KMS-11 (cell line): ENCODE data around the gene KIRREL2.
"Not testable (repeated sequence)": the region's sequence is repeated elsewhere in the genome, so short reads cannot be mapped to it uniquely, and the experiment has no call there.

Experiments used
- H2AFZ ChIP-seq: fragments of 200-600 bp; sonication (generic); 2 replicates; pipeline ENCODE4 v1.6.1; 2016; ENCODE audit warnings: antibody characterized with exemption, mixed run types, low read depth
- H3K27ac ChIP-seq: fragments of 200-600 bp; sonication (generic); 2 replicates; pipeline ENCODE4 v1.6.1; 2016; ENCODE audit warnings: mild to moderate bottlenecking, mixed run types
- H3K27me3 ChIP-seq: fragments of 200-600 bp; sonication (generic); 2 replicates; pipeline ENCODE4 v1.6.1; 2017; ENCODE audit warnings: mild to moderate bottlenecking, low read depth, mixed run types, moderate library complexity; ENCODE audit not compliant: insufficient read depth
- H3K36me3 ChIP-seq: fragments of 200-600 bp; sonication (generic); 2 replicates; pipeline ENCODE4 v1.6.1; 2017; ENCODE audit warnings: mild to moderate bottlenecking, mixed run types; ENCODE audit not compliant: insufficient read depth
- H3K4me1 ChIP-seq: fragments of 200-600 bp; sonication (generic); 2 replicates; pipeline ENCODE4 v1.6.1; 2016; ENCODE audit warnings: mild to moderate bottlenecking, low read depth, mixed run types; ENCODE audit not compliant: poor library complexity, severe bottlenecking
- H3K4me2 ChIP-seq: fragments of 200-600 bp; sonication (generic); 2 replicates; pipeline ENCODE4 v1.7.0; 2016; ENCODE audit warnings: mild to moderate bottlenecking, mixed run types
- H3K4me3 ChIP-seq: fragments of 200-600 bp; sonication (generic); IDR thresholded peaks from 2 replicates; pipeline ENCODE4 v1.6.1; 2017; ENCODE audit warnings: low read depth, low read length, mixed read lengths; ENCODE audit not compliant: insufficient read depth
- H3K79me2 ChIP-seq: fragments of 200-600 bp; sonication (generic); 2 replicates; pipeline ENCODE4 v1.6.1; 2016; ENCODE audit warnings: low read depth, mixed run types; ENCODE audit not compliant: insufficient read depth
- H3K9ac ChIP-seq: fragments of 200-600 bp; sonication (generic); 2 replicates; pipeline ENCODE4 v1.6.1; 2016; ENCODE audit warnings: mild to moderate bottlenecking, mixed run types
- H4K20me1 ChIP-seq: fragments of 200-600 bp; sonication (generic); 2 replicates; pipeline ENCODE4 v1.6.1; 2016; ENCODE audit warnings: mild to moderate bottlenecking, mixed run types; ENCODE audit not compliant: insufficient read depth
- CTCF ChIP-seq: fragments of 200-600 bp; sonication (generic); conservative IDR thresholded peaks from 2 replicates; pipeline ENCODE4 v1.6.1; 2017; ENCODE audit warnings: low read depth, mild to moderate bottlenecking, antibody characterized with exemption, low read length, moderate library complexity, mixed read lengths

Gene KIRREL2

GRCh38 chr19:35863018-35863417 lies 6.3 kb downstream of the KIRREL2 start:
- Histone ChIP-seq H3K4me2 (no peak overlapping the region), H3K9ac (no peak overlapping the region), H3K79me2 (no peaks in the 10 kb centered on the region), H3K27me3 (peaks cover 88% of the 10 kb centered on the region), H3K36me3 (no peaks in the 10 kb centered on the region), H4K20me1 (no peaks in the 10 kb centered on the region), H3K4me3 (no peak overlapping the region), H3K27ac (no peak overlapping the region), H3K4me1 (no peaks in the 10 kb centered on the region), H2AFZ (no peak overlapping the region)
- TF ChIP-seq CTCF: no peak

GRCh38 chr19:35868172-35868822 lies 11.6 kb downstream of the KIRREL2 start, which contains the start of gene APLP1:
APLP1 (plus strand) TSS chr19:35868574; CDS start chr19:35868637, 63 bp downstream.
- no peaks in the 10 kb centered on the region for H4K20me1 ChIP-seq
- peaks cover 5% of the 10 kb centered on the region for H3K4me1 ChIP-seq
- H3K4me3 ChIP-seq: no peak within 1 kb of the TSS
- no peak within 1 kb of the TSS for H3K27ac ChIP-seq
- H3K4me2 ChIP-seq: peak within 1 kb of the TSS; percentile 24
- no peaks in the 10 kb centered on the region for H3K36me3 ChIP-seq
- peaks cover 59% of the 10 kb centered on the region for H3K27me3 ChIP-seq
- no peaks in the 10 kb centered on the region for H3K79me2 ChIP-seq
- TF ChIP-seq CTCF: no peak
- peak within 1 kb of the TSS; percentile 54 for H2AFZ ChIP-seq
- H3K9ac ChIP-seq: no peak within 1 kb of the TSS

GRCh38 chr19:35868823-35869326 lies 12.2 kb downstream of the KIRREL2 start:
- Histone ChIP-seq H2AFZ (peak overlapping the region; percentile 54; the same call in 1 of the 2 replicates), H4K20me1 (no peaks in the 10 kb centered on the region), H3K4me2 (peak overlapping the region; percentile 24), H3K9ac (no peak overlapping the region), H3K27ac (no peak overlapping the region), H3K27me3 (peaks cover 56% of the 10 kb centered on the region), H3K36me3 (no peaks in the 10 kb centered on the region), H3K4me3 (no peak overlapping the region), H3K79me2 (no peaks in the 10 kb centered on the region), H3K4me1 (peaks cover 5% of the 10 kb centered on the region)
- TF ChIP-seq CTCF: no peak

- peak overlapping the region; percentile 54 for H2AFZ ChIP-seq
- H3K4me2 ChIP-seq: peak overlapping the region; percentile 24
- H3K9ac ChIP-seq: no peak overlapping the region
- H3K27me3 ChIP-seq: peaks cover 55% of the 10 kb centered on the region
- no peak overlapping the region for H3K4me3 ChIP-seq
- no peak for TF ChIP-seq CTCF
- H3K27ac ChIP-seq: no peak overlapping the region
- no peaks in the 10 kb centered on the region for H3K79me2 ChIP-seq
- no peaks in the 10 kb centered on the region for H3K36me3 ChIP-seq
- no peaks in the 10 kb centered on the region for H4K20me1 ChIP-seq
- peaks cover 5% of the 10 kb centered on the region for H3K4me1 ChIP-seq
Observed at GRCh38 chr19:35869327-35870123, 12.8 kb downstream of the KIRREL2 start.

- not testable (repeated sequence) for H3K27ac ChIP-seq, H3K79me2 ChIP-seq, H4K20me1 ChIP-seq, H3K9ac ChIP-seq, H3K36me3 ChIP-seq, H3K4me1 ChIP-seq, H3K4me3 ChIP-seq
- H2AFZ ChIP-seq: peak overlapping the region; percentile 54; the same call in 1 of the 2 replicates
- H3K4me2 ChIP-seq: peak overlapping the region; percentile 24; the same call in 1 of the 2 replicates
- peaks cover 56% of the 10 kb centered on the region for H3K27me3 ChIP-seq
Observed at GRCh38 chr19:35870124-35870736, 13.5 kb downstream of the KIRREL2 start.
